Uterus (tissue), 2 donors: ENCODE results near the gene CRTAC1.

ENCODE experiments used
- POLR2A ChIP-seq, 2 donors: fragments of 450-650 bp; IDR thresholded peaks; one replicate each; pipeline ENCODE4 v1.6.1; 2016; ENCODE audit warnings: antibody characterized with exemption in 2 of 2, mild to moderate bottlenecking in 1 of 2, moderate library complexity in 1 of 2
- TF ChIP-seq, protein P1 (sequence below), 4 experiments: fragments of 200-600 bp in 2 of 4; fragments of 450-650 bp in 2 of 4; sonication (generic) in 2 of 4; IDR thresholded peaks; one replicate each; pipeline ENCODE4 v1.5.1; 2016 to 2019; ENCODE audit warnings: antibody characterized with exemption in 4 of 4, mild to moderate bottlenecking in 2 of 4, moderate library complexity in 1 of 4

DNA sequence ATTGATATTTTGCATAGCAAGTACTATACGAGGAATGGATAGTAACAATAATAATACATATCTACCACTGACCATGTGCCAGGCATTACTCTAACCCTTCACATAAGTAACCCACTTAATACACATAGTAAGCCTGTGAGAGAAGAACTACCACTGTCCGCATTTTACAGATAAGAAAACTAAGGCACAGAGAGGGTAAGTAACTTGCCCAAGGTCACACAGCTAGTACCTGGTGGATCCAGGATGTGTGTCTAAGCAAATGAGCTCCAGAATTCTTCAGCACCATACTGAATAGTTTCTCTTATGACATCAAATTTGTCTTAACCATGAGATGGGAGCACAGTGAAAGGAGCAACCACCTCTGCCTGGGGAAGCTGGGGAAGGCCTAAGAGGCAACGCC, 10.2 kb downstream of the CRTAC1 start:
- TF ChIP-seq, protein P1, sequence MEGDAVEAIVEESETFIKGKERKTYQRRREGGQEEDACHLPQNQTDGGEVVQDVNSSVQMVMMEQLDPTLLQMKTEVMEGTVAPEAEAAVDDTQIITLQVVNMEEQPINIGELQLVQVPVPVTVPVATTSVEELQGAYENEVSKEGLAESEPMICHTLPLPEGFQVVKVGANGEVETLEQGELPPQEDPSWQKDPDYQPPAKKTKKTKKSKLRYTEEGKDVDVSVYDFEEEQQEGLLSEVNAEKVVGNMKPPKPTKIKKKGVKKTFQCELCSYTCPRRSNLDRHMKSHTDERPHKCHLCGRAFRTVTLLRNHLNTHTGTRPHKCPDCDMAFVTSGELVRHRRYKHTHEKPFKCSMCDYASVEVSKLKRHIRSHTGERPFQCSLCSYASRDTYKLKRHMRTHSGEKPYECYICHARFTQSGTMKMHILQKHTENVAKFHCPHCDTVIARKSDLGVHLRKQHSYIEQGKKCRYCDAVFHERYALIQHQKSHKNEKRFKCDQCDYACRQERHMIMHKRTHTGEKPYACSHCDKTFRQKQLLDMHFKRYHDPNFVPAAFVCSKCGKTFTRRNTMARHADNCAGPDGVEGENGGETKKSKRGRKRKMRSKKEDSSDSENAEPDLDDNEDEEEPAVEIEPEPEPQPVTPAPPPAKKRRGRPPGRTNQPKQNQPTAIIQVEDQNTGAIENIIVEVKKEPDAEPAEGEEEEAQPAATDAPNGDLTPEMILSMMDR (IDR thresholded peaks at IDR 0.05): no peak
- no peak for TF ChIP-seq POLR2A (IDR thresholded peaks at IDR 0.05)
